ENCODE results near the gene LRP1-AS.

LRP1-AS gene

GRCh38 chr12:57179331-57180086, 32.1 kb upstream of the LRP1-AS start:
- no peak for DNase-seq

GRCh38 chr12:57178213-57178612, 30.8 kb upstream of the LRP1-AS start:
- no peak for DNase-seq

- DNase-seq = no peak
Measured at GRCh38 chr12:57177354-57177753, 29.9 kb upstream of the LRP1-AS start.

- no peak for DNase-seq
Measured at GRCh38 chr12:57176846-57177245, 29.4 kb upstream of the LRP1-AS start.

GRCh38 chr12:57176139-57176477, 28.7 kb upstream of the LRP1-AS start:
- no peak for DNase-seq

- peak; percentile 76 for DNase-seq
Measured at GRCh38 chr12:57175428-57176138, 28.2 kb upstream of the LRP1-AS start.

GRCh38 chr12:57173683-57174082, 26.3 kb upstream of the LRP1-AS start:
- no peak for DNase-seq

GRCh38 chr12:57173089-57173488, 25.7 kb upstream of the LRP1-AS start:
- no peak for DNase-seq

GRCh38 chr12:57171668-57172067, 24.2 kb upstream of the LRP1-AS start:
- no peak for DNase-seq

GRCh38 chr12:57170927-57171326, 23.5 kb upstream of the LRP1-AS start:
- no peak for DNase-seq

- no peak for DNase-seq
Measured at GRCh38 chr12:57170408-57170807, 23.0 kb upstream of the LRP1-AS start.

GRCh38 chr12:57169969-57170368, 22.6 kb upstream of the LRP1-AS start:
- DNase-seq = no peak

GRCh38 chr12:57169046-57169795, 21.8 kb upstream of the LRP1-AS start:
- DNase-seq = no peak

- DNase-seq = no peak
Measured at GRCh38 chr12:57168058-57168457, 20.6 kb upstream of the LRP1-AS start.

GRCh38 chr12:57166971-57167371, 19.6 kb upstream of the LRP1-AS start:
- DNase-seq = no peak

GRCh38 chr12:57165741-57166140, 18.3 kb upstream of the LRP1-AS start:
- no peak for DNase-seq

GRCh38 chr12:57164966-57165625, 17.7 kb upstream of the LRP1-AS start:
- DNase-seq = no peak

- no peak for DNase-seq
Measured at GRCh38 chr12:57164454-57164853, 17.0 kb upstream of the LRP1-AS start.

GRCh38 chr12:57162553-57163125, 15.2 kb upstream of the LRP1-AS start:
- no peak for DNase-seq

GRCh38 chr12:57161491-57161890, 14.1 kb upstream of the LRP1-AS start:
- DNase-seq = no peak

GRCh38 chr12:57160741-57161140, 13.3 kb upstream of the LRP1-AS start:
- DNase-seq = no peak

- no peak for DNase-seq
Measured at GRCh38 chr12:57160040-57160439, 12.6 kb upstream of the LRP1-AS start.

GRCh38 chr12:57159311-57159710, 11.9 kb upstream of the LRP1-AS start:
- DNase-seq = no peak
